Mucosa of stomach (tissue), 1 donor: ENCODE measurements around the gene COL6A5.

Experiments used
- H3K27me3 ChIP-seq: one replicate; pipeline ENCODE4 v1.7.0; 2013; ENCODE audit warnings: mild to moderate bottlenecking, low read length; ENCODE audit not compliant: control insufficient read depth, insufficient read depth
- H3K36me3 ChIP-seq: one replicate; pipeline ENCODE4 v1.7.0; 2013; ENCODE audit warnings: low read length; ENCODE audit not compliant: control insufficient read depth, insufficient read depth
- H3K4me1 ChIP-seq: one replicate; pipeline ENCODE4 v1.7.0; 2013; ENCODE audit warnings: mild to moderate bottlenecking, low read length; ENCODE audit not compliant: control insufficient read depth, insufficient read depth
- H3K4me3 ChIP-seq: one replicate; pipeline ENCODE4 v1.7.0; 2013; ENCODE audit warnings: low read length
- H3K9ac ChIP-seq: one replicate; pipeline ENCODE4 v1.7.0; 2013; ENCODE audit warnings: mild to moderate bottlenecking, low read length, moderate library complexity
- H3K9me3 ChIP-seq: one replicate; pipeline ENCODE4 v1.7.0; 2013; ENCODE audit warnings: mild to moderate bottlenecking, low read length, moderate library complexity; ENCODE audit not compliant: control insufficient read depth
- donor health status: Pancreatic carcinoma.

Gene COL6A5

GRCh38 chr3:130507746-130508145, 162.3 kb downstream of the COL6A5 start:
- Histone ChIP-seq H3K9me3 (no peaks in the 10 kb centered on the region), H3K4me3 (no peak overlapping the region), H3K9ac (no peak overlapping the region), H3K36me3 (no peaks in the 10 kb centered on the region), H3K27me3 (no peaks in the 10 kb centered on the region), H3K4me1 (no peaks in the 10 kb centered on the region)

GRCh38 chr3:130509008-130509407, 163.5 kb downstream of the COL6A5 start:
- Histone ChIP-seq H3K27me3 (no peaks in the 10 kb centered on the region), H3K4me1 (no peaks in the 10 kb centered on the region), H3K9ac (no peak overlapping the region), H3K9me3 (no peaks in the 10 kb centered on the region), H3K4me3 (no peak overlapping the region), H3K36me3 (no peaks in the 10 kb centered on the region)

GRCh38 chr3:130514681-130515080, 169.2 kb downstream of the COL6A5 start:
- no peak overlapping the region for H3K4me3 ChIP-seq

DNA sequence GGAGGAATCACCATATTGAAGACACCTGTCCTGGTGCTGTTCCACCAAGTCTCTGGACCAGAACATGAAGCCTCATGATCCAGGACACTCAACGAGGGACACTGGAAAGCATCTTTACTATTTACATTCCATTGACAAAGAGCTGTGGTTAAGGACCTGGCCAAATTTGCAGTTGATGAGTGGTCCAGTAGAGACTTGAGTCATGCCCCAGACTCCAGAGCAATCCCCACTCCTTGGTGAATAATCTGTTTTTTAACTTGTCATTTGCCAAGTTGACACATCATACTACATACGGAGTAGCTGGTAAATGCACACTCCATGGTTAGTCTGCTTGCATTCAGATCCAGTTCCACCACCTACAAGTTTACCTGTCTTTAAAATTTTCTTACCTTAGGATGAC, 170.3 kb downstream of the COL6A5 start:
- H3K27me3 ChIP-seq: peaks cover 12% of the 10 kb centered on the region
- no peaks in the 10 kb centered on the region for H3K9me3 ChIP-seq
- H3K36me3 ChIP-seq: no peaks in the 10 kb centered on the region
- H3K9ac ChIP-seq: no peak overlapping the region
- no peaks in the 10 kb centered on the region for H3K4me1 ChIP-seq
- no peak overlapping the region for H3K4me3 ChIP-seq

More at GRCh38 chr3:130514681-130515080, 169.2 kb downstream of the COL6A5 start:
- Histone ChIP-seq H3K27me3 (peaks cover 12% of the 10 kb centered on the region), H3K9me3 (no peaks in the 10 kb centered on the region), H3K9ac (no peak overlapping the region), H3K4me1 (no peaks in the 10 kb centered on the region), H3K36me3 (no peaks in the 10 kb centered on the region)

DNA sequence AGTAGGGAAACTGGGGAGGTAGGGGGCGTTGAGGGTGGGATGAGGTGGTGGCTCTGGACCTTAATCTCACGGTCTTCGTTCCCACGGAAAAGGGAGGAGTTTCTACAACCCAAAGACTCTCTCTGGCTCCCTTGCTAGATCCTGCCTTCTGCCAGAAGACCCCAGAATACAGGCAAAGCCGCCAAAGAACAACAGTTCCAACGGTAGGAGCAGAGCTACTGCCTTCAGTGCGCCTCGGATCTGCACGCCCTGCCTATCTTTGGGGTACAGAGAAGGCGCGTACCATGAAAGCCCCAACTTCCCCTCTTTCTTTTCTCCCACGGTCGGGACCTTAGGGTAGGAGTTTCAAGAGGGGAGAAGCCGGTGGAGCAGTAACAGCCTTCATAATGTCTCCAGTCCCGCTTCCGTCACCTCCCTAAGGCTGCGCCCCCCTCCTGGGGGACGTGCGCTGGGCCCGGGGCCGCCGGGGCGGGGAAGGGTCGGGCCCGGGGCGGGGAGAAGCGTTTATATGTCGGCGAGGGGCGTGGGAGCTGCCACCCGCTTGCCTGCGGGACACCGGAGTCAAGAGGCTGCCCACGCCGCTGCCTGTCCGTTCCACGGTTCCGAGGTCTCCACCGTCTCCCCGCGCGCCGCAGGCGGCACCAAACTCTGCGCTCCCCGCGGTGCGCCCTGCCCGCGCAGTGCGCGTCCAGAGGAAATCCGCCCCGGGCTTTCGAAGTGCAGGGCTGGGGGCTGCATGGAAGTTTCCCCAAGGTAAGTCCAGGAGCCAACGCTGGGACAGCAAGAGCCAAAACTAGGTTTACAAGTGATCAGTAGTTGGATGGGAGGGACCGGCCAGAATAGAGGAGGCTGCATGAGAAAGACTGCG, 171.4 kb downstream of the COL6A5 start, which contains the start of gene COL6A6:
COL6A6 (plus strand) TSS at position 533 of the 868 bp plus-strand sequence. CDS start 43,188 bp downstream, outside the sequence.
- no peaks in the 10 kb centered on the region for H3K9me3 ChIP-seq
- H3K27me3 ChIP-seq: peaks cover 12% of the 10 kb centered on the region
- H3K36me3 ChIP-seq: no peaks in the 10 kb centered on the region
- H3K4me3 ChIP-seq: no peak within 1 kb of the TSS
- H3K9ac ChIP-seq: no peak within 1 kb of the TSS
- no peaks in the 10 kb centered on the region for H3K4me1 ChIP-seq

DNA sequence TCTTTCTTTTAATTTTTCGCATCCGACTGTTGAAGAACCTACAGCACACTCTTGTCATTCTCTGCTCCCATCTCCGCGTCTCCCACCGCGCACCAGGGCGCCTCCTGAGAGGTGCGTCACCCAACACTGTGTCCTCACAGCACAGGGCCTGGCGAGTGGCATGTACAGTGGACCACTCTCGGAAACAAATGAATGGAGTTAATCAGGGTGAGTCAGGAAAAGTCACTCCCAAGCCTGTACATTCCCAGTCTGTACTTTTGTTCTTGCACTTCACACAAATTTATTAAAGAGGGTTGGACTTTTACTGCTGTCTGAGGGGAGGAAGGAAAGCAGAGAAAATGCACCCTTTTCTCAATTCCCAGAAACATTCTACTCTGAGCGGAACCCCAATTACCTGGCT, 172.1 kb downstream of the COL6A5 start:
- no peak overlapping the region for H3K9ac ChIP-seq
- H3K27me3 ChIP-seq: peaks cover 12% of the 10 kb centered on the region
- no peaks in the 10 kb centered on the region for H3K9me3 ChIP-seq
- H3K4me1 ChIP-seq: no peaks in the 10 kb centered on the region
- no peaks in the 10 kb centered on the region for H3K36me3 ChIP-seq
- no peak overlapping the region for H3K4me3 ChIP-seq

GRCh38 chr3:130519754-130520153, 174.3 kb downstream of the COL6A5 start:
- H3K4me1 ChIP-seq: no peaks in the 10 kb centered on the region
- H3K27me3 ChIP-seq: peaks cover 12% of the 10 kb centered on the region
- H3K36me3 ChIP-seq: no peaks in the 10 kb centered on the region
- no peak overlapping the region for H3K9ac ChIP-seq
- H3K9me3 ChIP-seq: no peaks in the 10 kb centered on the region
- H3K4me3 ChIP-seq: no peak overlapping the region

DNA sequence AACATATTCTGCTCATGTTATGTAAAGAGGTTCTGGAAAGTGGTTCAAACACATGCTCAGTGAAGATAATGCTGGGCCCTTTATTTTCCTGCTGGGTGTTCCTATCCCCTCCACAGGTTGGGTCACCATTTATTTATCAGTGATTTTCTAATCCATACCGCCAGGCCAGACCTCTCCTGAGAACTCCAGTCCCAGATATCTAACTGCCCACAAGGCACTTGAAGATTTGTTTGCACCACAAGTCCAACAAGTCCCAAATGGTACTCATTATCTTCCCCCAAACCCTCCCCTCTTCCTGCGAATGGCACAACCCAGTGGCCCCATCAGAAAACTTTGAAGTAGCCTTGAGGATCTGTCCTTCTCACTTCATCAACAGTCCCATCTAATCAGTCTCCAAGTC, 176.9 kb downstream of the COL6A5 start:
- H3K27me3 ChIP-seq: no peaks in the 10 kb centered on the region
- no peaks in the 10 kb centered on the region for H3K36me3 ChIP-seq
- no peaks in the 10 kb centered on the region for H3K4me1 ChIP-seq
- H3K9ac ChIP-seq: no peak overlapping the region
- no peaks in the 10 kb centered on the region for H3K9me3 ChIP-seq
- no peak overlapping the region for H3K4me3 ChIP-seq

DNA sequence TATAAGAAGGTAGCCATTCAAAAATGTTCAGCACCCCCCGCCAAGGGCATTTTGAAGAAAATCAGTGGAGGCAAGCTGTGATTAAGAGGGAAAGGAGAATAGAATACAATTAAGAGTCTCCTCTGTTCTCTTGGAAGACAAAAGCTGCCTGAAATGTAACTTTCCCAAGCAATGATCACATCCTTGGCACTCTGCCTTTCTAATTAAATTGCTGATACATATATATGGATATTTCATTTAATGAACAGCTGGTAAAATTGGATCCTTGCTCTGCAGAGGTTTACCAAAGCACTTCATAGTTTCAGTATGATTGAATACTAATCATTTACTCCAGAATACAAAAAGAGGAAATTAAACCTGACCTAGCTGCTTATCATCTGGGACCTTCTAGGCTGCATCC, 182.0 kb downstream of the COL6A5 start:
- no peak overlapping the region for H3K9ac ChIP-seq
- no peaks in the 10 kb centered on the region for H3K27me3 ChIP-seq
- no peaks in the 10 kb centered on the region for H3K4me1 ChIP-seq
- no peak overlapping the region for H3K4me3 ChIP-seq
- H3K9me3 ChIP-seq: no peaks in the 10 kb centered on the region
- H3K36me3 ChIP-seq: no peaks in the 10 kb centered on the region

- no peaks in the 10 kb centered on the region for H3K9me3 ChIP-seq
- no peaks in the 10 kb centered on the region for H3K36me3 ChIP-seq
- H3K27me3 ChIP-seq: no peaks in the 10 kb centered on the region
- H3K4me1 ChIP-seq: no peaks in the 10 kb centered on the region
- H3K9ac ChIP-seq: no peak overlapping the region
- no peak overlapping the region for H3K4me3 ChIP-seq
Observed at GRCh38 chr3:130528120-130528519, 182.6 kb downstream of the COL6A5 start.

- no peaks in the 10 kb centered on the region for H3K27me3 ChIP-seq
- H3K9ac ChIP-seq: no peak overlapping the region
- no peaks in the 10 kb centered on the region for H3K36me3 ChIP-seq
- no peak overlapping the region for H3K4me3 ChIP-seq
- H3K9me3 ChIP-seq: no peaks in the 10 kb centered on the region
- no peaks in the 10 kb centered on the region for H3K4me1 ChIP-seq
Observed at GRCh38 chr3:130529486-130530215, 184.2 kb downstream of the COL6A5 start.

DNA sequence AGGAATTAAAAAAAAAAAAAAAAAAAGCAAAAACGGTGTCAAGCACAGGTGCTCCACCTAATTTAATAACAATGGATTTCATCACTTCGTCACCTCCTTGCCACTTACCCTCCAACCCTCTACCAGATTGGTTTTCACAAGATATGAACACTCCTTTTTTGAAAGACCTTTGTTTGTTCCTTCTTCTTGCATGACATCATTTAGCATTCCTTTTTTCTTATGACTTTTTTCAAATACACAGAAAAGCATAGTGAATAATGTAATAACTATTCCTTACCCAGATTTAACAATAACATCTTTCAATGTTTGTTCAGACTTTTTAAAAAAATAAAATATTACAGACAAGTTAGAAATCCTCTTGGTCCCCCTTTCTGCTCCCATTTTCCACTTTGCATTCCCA, 187.8 kb downstream of the COL6A5 start:
- Histone ChIP-seq H3K9me3 (no peaks in the 10 kb centered on the region), H3K9ac (no peak overlapping the region), H3K4me3 (no peak overlapping the region), H3K27me3 (no peaks in the 10 kb centered on the region), H3K4me1 (no peaks in the 10 kb centered on the region), H3K36me3 (no peaks in the 10 kb centered on the region)
